Small intestine (tissue), 7 donors: ENCODE results near the gene OAF. TPM values are rescaled to one million over a fixed set of nuclear protein-coding genes. Genes with fewer than 3 reads are reported as not detected.

Source experiments
- DNase-seq, 2 donors: peaks; one replicate each; pipeline versions ENCODE4 v3.0.0 to v3.0.0-alpha.2; 2013
- FAIRE-seq: peaks from 2 replicates; lab custom pipeline; 2012; peaks lifted over from hg19 to GRCh38; lab: Jason Lieb, UNC
- H3K27ac ChIP-seq, 3 donors: one replicate each; pipeline ENCODE4 v1.5.1; 2013; ENCODE audit warnings: low read length in 2 of 3, mild to moderate bottlenecking in 2 of 3, control low read depth in 1 of 3, inconsistent platforms in 1 of 3, low read depth in 1 of 3, moderate library complexity in 1 of 3
- H3K27me3 ChIP-seq, 3 donors: one replicate each; pipeline ENCODE4 v1.6.1; 2013; ENCODE audit warnings: low read length in 3 of 3, inconsistent platforms in 1 of 3; ENCODE audit not compliant: control insufficient read depth in 3 of 3, insufficient read depth in 3 of 3
- H3K36me3 ChIP-seq, 3 donors: one replicate each; pipeline ENCODE4 v1.6.1; 2013; ENCODE audit warnings: low read length in 3 of 3, inconsistent platforms in 1 of 3, low read depth in 1 of 3, mild to moderate bottlenecking in 1 of 3, moderate library complexity in 1 of 3; ENCODE audit not compliant: control insufficient read depth in 3 of 3, insufficient read depth in 2 of 3
- H3K4me1 ChIP-seq, 3 donors: one replicate each; pipeline ENCODE4 v1.6.1; 2013; ENCODE audit warnings: low read length in 2 of 3, inconsistent platforms in 1 of 3, low read depth in 1 of 3, mild to moderate bottlenecking in 1 of 3, moderate library complexity in 1 of 3; ENCODE audit not compliant: control insufficient read depth in 3 of 3, insufficient read depth in 2 of 3
- H3K4me3 ChIP-seq, 3 donors: one replicate each; pipeline ENCODE4 v1.5.1; 2013; ENCODE audit warnings: low read length in 3 of 3, control low read depth in 1 of 3, inconsistent platforms in 1 of 3, low read depth in 1 of 3, mild to moderate bottlenecking in 1 of 3, moderate library complexity in 1 of 3
- H3K9me3 ChIP-seq, 2 donors: one replicate each; pipeline ENCODE4 v1.6.1; 2013; ENCODE audit warnings: low read depth in 1 of 2, low read length in 1 of 2; ENCODE audit not compliant: control insufficient read depth in 2 of 2, insufficient read depth in 1 of 2
- WGBS, 3 donors: extraction: QIAGEN DNeasy Blood & Tissue Kit; methylation state at CpG; one replicate each; pipeline ENCODE4 v1.1.7; 2013; 5-methylcytosine and 5-hydroxymethylcytosine counted together
- polyA plus RNA-seq, 4 donors: library from polyadenylated mRNA; stranded (reverse) in 3 of 4; unstranded in 1 of 4; fragments of 200-250 nt in 3 of 4; fragments of 120-200 nt in 1 of 4; gene quantifications; one replicate each; pipeline versions ENCODE4 v1.2.1 to v1.2.3, GENCODE V29; 2013
- donor health status: healthy with polysubstance abuse.
- donor health status: control.
- donor health status: control.
- donor health status: Bipolar disorder and iron deficiency.
- donor health status: healthy.

OAF gene
- polyA plus RNA-seq, 4 donors, result 33.0 to 208 (median 65.1) TPM

- H3K27me3 ChIP-seq, result peaks cover 0 to 2% (median 0%) of the 10 kb centered on the region in 3 donors
- H3K4me3 ChIP-seq, result no peak overlapping the region
- H3K4me1 ChIP-seq, result peaks cover 0 to 3% (median 0%) of the 10 kb centered on the region in 3 donors
- peaks cover 0 to 75% (median 0%) of the 10 kb centered on the region in 3 donors for H3K36me3 ChIP-seq
- no peak overlapping the region for H3K27ac ChIP-seq
- no peaks in the 10 kb centered on the region for H3K9me3 ChIP-seq
- FAIRE-seq (no peak), DNase-seq (peak; percentile 38 to 48)
- WGBS, 3 donors, result 57 to 63% (median 63%) methylated on average over 17 of the region's 17 CpGs
These were observed 18.9 kb downstream of the OAF start for GRCh38 chr11:120229451-120230424.

GRCh38 chr11:120230433-120231071 is 19.7 kb downstream of the OAF start:
- Histone ChIP-seq H3K4me1 (no peaks in the 10 kb centered on the region), H3K4me3 (no peak overlapping the region), H3K27ac (no peak overlapping the region), H3K9me3 (no peaks in the 10 kb centered on the region), H3K27me3 (peaks cover 0 to 2% (median 0%) of the 10 kb centered on the region in 3 donors), H3K36me3 (peaks cover 0 to 68% (median 0%) of the 10 kb centered on the region in 3 donors)
- FAIRE-seq (no peak), DNase-seq (no peak)
- 80 to 84% (median 82%) methylated on average over 5 of the region's 5 CpGs for WGBS, 3 donors

- FAIRE-seq, result no peak
These were observed 21.1 kb downstream of the OAF start for GRCh38 chr11:120231963-120232362.

GRCh38 chr11:120233207-120233803 is 22.5 kb downstream of the OAF start:
- H3K9me3 ChIP-seq, result no peaks in the 10 kb centered on the region
- H3K4me3 ChIP-seq, result no peak overlapping the region
- no peak overlapping the region for H3K27ac ChIP-seq
- H3K4me1 ChIP-seq, result no peaks in the 10 kb centered on the region
- FAIRE-seq (no peak), DNase-seq (peak; percentile 14 to 24)
- H3K36me3 ChIP-seq, result peaks cover 0 to 41% (median 0%) of the 10 kb centered on the region in 3 donors
- 39 to 70% (median 55%) methylated on average over 9 of the region's 9 CpGs for WGBS, 3 donors
- H3K27me3 ChIP-seq, result peaks cover 0 to 2% (median 0%) of the 10 kb centered on the region in 3 donors

More at GRCh38 chr11:120231963-120232362, 21.1 kb downstream of the OAF start:
- no peak overlapping the region for H3K4me3 ChIP-seq
- no peaks in the 10 kb centered on the region for H3K4me1 ChIP-seq
- no peaks in the 10 kb centered on the region for H3K9me3 ChIP-seq
- H3K27me3 ChIP-seq, result peaks cover 0 to 2% (median 0%) of the 10 kb centered on the region in 3 donors
- WGBS, 3 donors, result 39 to 53% (median 43%) methylated on average over 4 of the region's 4 CpGs
- DNase-seq, result no peak
- H3K27ac ChIP-seq, result no peak overlapping the region
- peaks cover 0 to 54% (median 0%) of the 10 kb centered on the region in 3 donors for H3K36me3 ChIP-seq

- peaks cover 0 to under 1% (median 0%) of the 10 kb centered on the region in 3 donors for H3K4me1 ChIP-seq
- H3K4me3 ChIP-seq, result no peak overlapping the region
- H3K36me3 ChIP-seq, result peaks cover 0 to 24% (median 0%) of the 10 kb centered on the region in 3 donors
- no peaks in the 10 kb centered on the region for H3K9me3 ChIP-seq
- no peak overlapping the region for H3K27ac ChIP-seq
- peaks cover 0 to 9% (median 6%) of the 10 kb centered on the region in 3 donors for H3K27me3 ChIP-seq
- 9 to 18% (median 11%) methylated on average over 8 of the region's 8 CpGs for WGBS, 3 donors
- FAIRE-seq (no peak), DNase-seq (peak; percentile 77 to 85)
These were observed 24.3 kb downstream of the OAF start for GRCh38 chr11:120235024-120235628.

- H3K27ac ChIP-seq, result no peak overlapping the region
These were observed 25.6 kb downstream of the OAF start for GRCh38 chr11:120236169-120237107.

GRCh38 chr11:120238968-120239620 is 28.3 kb downstream of the OAF start:
- H3K4me3 ChIP-seq, result no peak overlapping the region
- H3K36me3 ChIP-seq, result peaks cover 0 to 5% (median 0%) of the 10 kb centered on the region in 3 donors
- FAIRE-seq (no peak), DNase-seq (no peak)
- H3K4me1 ChIP-seq, result peaks cover 0 to 8% (median 0%) of the 10 kb centered on the region in 3 donors
- H3K9me3 ChIP-seq, result no peaks in the 10 kb centered on the region
- H3K27me3 ChIP-seq, result peaks cover 0 to 34% (median 14%) of the 10 kb centered on the region in 3 donors
- 72 to 80% (median 73%) methylated on average over 11 of the region's 11 CpGs for WGBS, 3 donors
- H3K27ac ChIP-seq, result no peak overlapping the region

More at GRCh38 chr11:120236169-120237107, 25.6 kb downstream of the OAF start:
- no peak overlapping the region for H3K4me3 ChIP-seq
- no peak for FAIRE-seq
- peaks cover 0 to 20% (median 12%) of the 10 kb centered on the region in 3 donors for H3K27me3 ChIP-seq
- WGBS, 3 donors, result 20 to 38% (median 31%) methylated on average over 5 of the region's 5 CpGs
- DNase-seq, result peak in 1 of 2 donors; percentile 5
- peaks cover 0 to 13% (median 0%) of the 10 kb centered on the region in 3 donors for H3K36me3 ChIP-seq
- H3K4me1 ChIP-seq, result peaks cover 0 to 8% (median 0%) of the 10 kb centered on the region in 3 donors
- no peaks in the 10 kb centered on the region for H3K9me3 ChIP-seq
